GM10266 (cell line): ENCODE measurements around the gene AP1B1.
A peak's percentile ranks its signal among the peaks of the same experiment; 100 is the strongest.

Source experiments
- DNase-seq: peaks from one replicate; pipeline ENCODE4 v3.0.0; 2012; ENCODE audit errors: extremely low spot score
- CTCF ChIP-seq: IDR thresholded peaks from 2 replicates; pipeline ENCODE4 v1.5.1; 2012; ENCODE audit warnings: mild to moderate bottlenecking, low read depth; ENCODE audit not compliant: control insufficient read depth, insufficient read depth; ENCODE audit errors: missing control alignments

The AP1B1 gene

GRCh38 chr22:29387921-29388758, at the start of gene AP1B1:
Gene AP1B1, minus strand, starts transcription at chr22:29388570. Its CDS starts 21,327 bp downstream, at chr22:29367243.
- no peak for TF ChIP-seq CTCF
- DNase-seq: peak; percentile 94

GRCh38 chr22:29435236-29436136, 47.1 kb upstream of the AP1B1 start:
- no peak for DNase-seq
- TF ChIP-seq CTCF: no peak

- TF ChIP-seq CTCF: no peak
- no peak for DNase-seq
Observed at GRCh38 chr22:29434288-29434687, 45.9 kb upstream of the AP1B1 start.

GRCh38 chr22:29433856-29434255, 45.5 kb upstream of the AP1B1 start:
- TF ChIP-seq CTCF: no peak
- no peak for DNase-seq

- no peak for DNase-seq
- no peak for TF ChIP-seq CTCF
Observed at GRCh38 chr22:29431986-29432385, 43.6 kb upstream of the AP1B1 start.

GRCh38 chr22:29427176-29427760, 38.9 kb upstream of the AP1B1 start:
- DNase-seq: no peak

More at GRCh38 chr22:29427176-29427760, 38.9 kb upstream of the AP1B1 start:
- TF ChIP-seq CTCF: no peak
